Tibial nerve (tissue), 4 donors: ENCODE data around the gene RUNX2.

Experiments used
- CTCF ChIP-seq, 5 experiments: fragments of 200-600 bp in 3 of 5; fragments of 450-650 bp in 2 of 5; sonication (generic) in 3 of 5; IDR thresholded peaks; one replicate each; pipeline ENCODE4 v1.5.1; 2016 to 2019; ENCODE audit warnings: antibody characterized with exemption in 5 of 5, mild to moderate bottlenecking in 3 of 5, moderate library complexity in 2 of 5
- EP300 ChIP-seq, 2 donors: sonication (generic); formaldehyde crosslinking; IDR thresholded peaks; one replicate each; pipeline ENCODE4 v1.6.1; 2017; ENCODE audit warnings: antibody characterized with exemption in 2 of 2, mild to moderate bottlenecking in 1 of 2
- POLR2A ChIP-seq, 2 donors: fragments of 450-650 bp; IDR thresholded peaks; one replicate each; pipeline ENCODE4 v1.6.1; 2017; ENCODE audit warnings: antibody characterized with exemption in 2 of 2, mild to moderate bottlenecking in 2 of 2, moderate library complexity in 2 of 2

- TF ChIP-seq CTCF (IDR thresholded peaks at IDR 0.05) (no peak), POLR2A (IDR thresholded peaks at IDR 0.05) (no peak), EP300 (IDR thresholded peaks at IDR 0.05) (no peak)
These were observed 283.4 kb downstream of the RUNX2 start for GRCh38 chr6:45611491-45611890.
